DMS 273 (cell line): ENCODE measurements around the gene MAD2L1.
A peak's percentile ranks its signal among the peaks of the same experiment; 100 is the strongest.
"Not testable (repeated sequence)": the region's sequence is repeated elsewhere in the genome, so short reads cannot be mapped to it uniquely, and the experiment has no call there.

Experiments
- DNase-seq: peaks from one replicate; lab custom pipeline; 2025; ENCODE audit not compliant: unreplicated experiment; lab: John Stamatoyannopoulos, UW

The MAD2L1 gene

GRCh38 chr4:120066517-120067340 lies at the start of gene MAD2L1:
TSS of gene MAD2L1 (minus strand) at chr4:120066848. CDS start at chr4:120066734, 114 bp downstream.
- DNase-seq: peak; percentile 98

- no peak for DNase-seq
These were observed 45.1 kb upstream of the MAD2L1 start for GRCh38 chr4:120111745-120112144.

- DNase-seq: no peak
These were observed 42.8 kb upstream of the MAD2L1 start for GRCh38 chr4:120109406-120109805.

- DNase-seq: no peak
These were observed 38.8 kb upstream of the MAD2L1 start for GRCh38 chr4:120105472-120105871.

GRCh38 chr4:120096508-120097297 lies 30.1 kb upstream of the MAD2L1 start:
- DNase-seq: no peak

GRCh38 chr4:120088507-120088906 lies 21.9 kb upstream of the MAD2L1 start:
- DNase-seq: no peak

GRCh38 chr4:120088066-120088465 lies 21.4 kb upstream of the MAD2L1 start:
- not testable (repeated sequence) for DNase-seq

- no peak for DNase-seq
These were observed 19.1 kb upstream of the MAD2L1 start for GRCh38 chr4:120085705-120086104.

- DNase-seq: no peak
These were observed 17.7 kb upstream of the MAD2L1 start for GRCh38 chr4:120084327-120084726.

- DNase-seq: no peak
These were observed 16.5 kb upstream of the MAD2L1 start for GRCh38 chr4:120083152-120083551.

GRCh38 chr4:120082251-120082650 lies 15.6 kb upstream of the MAD2L1 start:
- DNase-seq: no peak

GRCh38 chr4:120081726-120082125 lies 15.1 kb upstream of the MAD2L1 start:
- DNase-seq: no peak

- DNase-seq: no peak
These were observed 13.9 kb upstream of the MAD2L1 start for GRCh38 chr4:120080533-120080932.

GRCh38 chr4:120079839-120080520 lies 13.3 kb upstream of the MAD2L1 start:
- no peak for DNase-seq

GRCh38 chr4:120078216-120078615 lies 11.6 kb upstream of the MAD2L1 start:
- no peak for DNase-seq

- peak; percentile 65 for DNase-seq
These were observed 4.6 kb upstream of the MAD2L1 start for GRCh38 chr4:120071192-120071795.

- no peak for DNase-seq
These were observed 3.5 kb upstream of the MAD2L1 start for GRCh38 chr4:120070196-120070595.

- DNase-seq: peak; percentile 46
These were observed 603 bp downstream of the MAD2L1 start for GRCh38 chr4:120065974-120066516.

GRCh38 chr4:120064887-120065286 lies 1.8 kb downstream of the MAD2L1 start:
- DNase-seq: no peak

- DNase-seq: not testable (repeated sequence)
These were observed 2.9 kb downstream of the MAD2L1 start for GRCh38 chr4:120063711-120064110.

GRCh38 chr4:120062663-120063195 lies 3.9 kb downstream of the MAD2L1 start:
- no peak for DNase-seq
